GM19035 (cell line): ENCODE measurements around the gene LSM5.

Source experiments
- ATAC-seq: cut with Tn5 transposase; IDR thresholded peaks from one replicate; pipeline ENCODE4 v1.9.1; 2021; ENCODE audit not compliant: unreplicated experiment

Gene LSM5

DNA sequence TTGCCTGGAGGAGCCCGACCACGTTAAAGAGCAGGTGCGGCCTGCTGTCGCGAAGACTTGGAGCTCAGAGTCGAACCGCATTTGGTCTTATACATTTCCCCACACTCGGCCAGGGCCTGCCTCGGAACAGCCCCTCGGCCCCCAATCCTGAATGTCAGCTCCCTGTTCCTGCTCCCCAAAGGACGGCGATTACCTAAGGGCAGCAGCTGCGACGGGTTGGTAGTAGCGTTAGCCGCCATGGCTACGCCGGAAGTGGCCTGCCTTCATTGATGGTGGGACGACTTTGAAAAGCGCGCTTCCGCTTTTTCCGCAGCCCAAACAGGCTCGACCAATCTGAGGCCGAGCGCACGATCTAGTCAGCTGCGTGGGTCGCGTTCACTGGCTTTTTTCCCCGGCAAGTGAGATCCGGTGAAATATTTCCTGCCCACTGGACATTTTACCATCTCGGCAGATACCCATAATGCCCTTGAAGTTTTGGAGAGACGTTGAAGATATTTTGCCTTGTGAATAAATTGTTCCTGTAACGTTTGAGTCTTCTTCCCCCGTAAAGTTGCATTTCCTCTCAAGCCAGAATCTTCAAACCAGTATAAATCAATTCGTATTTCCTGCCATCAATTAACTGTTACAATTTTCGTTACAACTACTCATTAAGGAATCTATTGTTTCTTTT is at the start of gene LSM5:
LSM5 (minus strand) TSS at position 254 of the 670 bp plus-strand sequence; CDS start at position 239, 15 bp downstream.
- ATAC-seq, result peak; percentile 89

DNA sequence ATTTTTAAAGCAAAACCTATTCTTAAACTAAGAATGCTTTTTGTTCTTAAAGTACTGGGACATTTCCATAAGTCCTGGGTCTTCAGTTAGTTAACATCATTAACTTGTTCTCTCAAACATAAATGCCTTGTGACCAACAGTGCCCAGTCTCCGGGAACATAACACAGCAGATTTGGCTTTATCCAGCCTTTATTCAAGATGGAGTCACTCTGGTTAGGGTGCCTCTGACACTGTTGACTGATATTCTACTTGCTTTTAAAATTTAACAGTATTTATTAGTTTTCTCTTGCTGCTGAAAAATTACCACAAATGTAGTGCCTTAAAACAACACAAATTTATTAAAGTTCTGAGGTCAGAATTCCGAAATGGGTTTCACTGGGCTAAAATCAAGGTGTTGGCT is 49.2 kb upstream of the LSM5 start:
- no peak for ATAC-seq

DNA sequence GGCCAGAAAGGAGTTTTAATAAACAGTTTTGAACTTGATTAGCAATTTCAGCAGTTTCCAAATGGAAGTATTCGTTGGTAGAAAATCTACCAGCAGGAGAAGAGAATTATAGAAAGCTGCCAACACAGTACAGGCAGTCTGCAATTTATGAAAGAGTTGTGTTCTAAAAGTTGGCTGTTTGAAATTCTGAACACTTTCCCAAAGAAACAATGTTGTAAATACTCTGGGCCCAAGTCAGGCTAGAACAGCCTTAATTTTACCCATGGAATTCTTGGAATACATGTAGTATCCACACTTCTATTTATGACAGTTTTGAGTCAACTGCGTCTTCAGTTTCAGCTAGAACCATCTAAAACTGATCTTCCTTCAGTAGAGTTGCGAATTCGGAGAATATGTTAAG is 47.6 kb upstream of the LSM5 start:
- ATAC-seq, result no peak

DNA sequence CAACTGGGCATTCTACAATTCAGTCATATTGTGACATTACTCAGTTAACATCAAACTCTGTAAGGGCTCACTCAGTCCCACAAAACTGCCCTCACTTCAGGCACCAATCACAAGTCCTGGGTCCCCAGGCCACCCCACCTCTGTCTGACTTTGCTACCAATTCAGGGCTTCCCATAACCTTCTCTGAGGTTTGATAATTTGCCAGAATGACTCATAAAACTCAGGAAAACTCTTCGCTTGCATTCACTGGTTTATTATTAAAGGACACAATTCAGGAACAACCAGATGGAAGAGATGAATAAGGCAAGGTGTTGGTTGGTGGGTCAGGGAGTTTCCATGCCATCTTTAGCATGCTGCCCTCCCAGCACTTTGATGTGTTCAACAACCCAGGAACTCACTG is 46.4 kb upstream of the LSM5 start:
- ATAC-seq, result no peak

DNA sequence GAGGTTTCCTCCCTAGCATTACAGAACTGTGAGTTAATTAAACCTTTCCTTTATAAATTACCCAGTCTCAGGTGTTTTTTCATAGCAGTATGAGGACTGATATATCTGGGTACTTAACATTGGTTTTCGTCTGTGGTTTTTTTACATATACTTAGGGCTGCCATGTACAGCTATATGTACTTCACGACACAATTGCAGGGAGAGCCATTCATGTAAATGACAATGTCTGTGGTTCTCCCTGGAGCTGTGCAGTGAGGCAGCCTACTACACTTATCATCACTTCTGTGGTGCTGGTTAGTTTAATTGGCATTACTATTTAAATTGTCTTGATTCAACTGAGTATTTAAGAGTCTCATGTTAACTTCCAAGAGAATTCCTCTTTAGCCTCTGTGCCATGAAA is 45.8 kb upstream of the LSM5 start:
- ATAC-seq, result no peak

DNA sequence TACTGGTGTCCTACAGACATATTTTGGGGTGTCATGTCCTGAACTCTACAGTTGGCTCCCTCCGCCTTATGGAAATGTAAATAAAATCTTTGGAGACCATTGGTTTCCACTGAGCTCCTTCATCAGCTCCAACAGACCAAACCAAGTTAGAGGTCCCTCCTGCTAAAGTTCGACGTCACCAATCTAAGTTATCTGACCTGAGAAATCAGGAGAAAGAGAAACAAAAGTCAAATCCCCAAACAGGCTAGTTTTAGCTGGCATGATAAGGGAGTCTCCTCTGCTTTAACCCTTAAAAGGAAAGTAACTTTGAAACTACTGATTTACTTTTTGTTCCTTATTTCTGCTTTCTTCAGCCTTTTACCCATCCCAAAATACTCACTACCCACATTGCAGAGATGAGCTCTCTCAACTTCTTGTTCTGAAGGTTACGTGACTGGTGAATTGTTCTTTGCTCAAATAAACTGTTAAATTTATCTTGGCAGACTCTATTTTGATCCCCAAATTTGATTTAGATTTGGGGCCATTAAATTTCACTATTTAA is 45.1 kb upstream of the LSM5 start:
- no peak for ATAC-seq

DNA sequence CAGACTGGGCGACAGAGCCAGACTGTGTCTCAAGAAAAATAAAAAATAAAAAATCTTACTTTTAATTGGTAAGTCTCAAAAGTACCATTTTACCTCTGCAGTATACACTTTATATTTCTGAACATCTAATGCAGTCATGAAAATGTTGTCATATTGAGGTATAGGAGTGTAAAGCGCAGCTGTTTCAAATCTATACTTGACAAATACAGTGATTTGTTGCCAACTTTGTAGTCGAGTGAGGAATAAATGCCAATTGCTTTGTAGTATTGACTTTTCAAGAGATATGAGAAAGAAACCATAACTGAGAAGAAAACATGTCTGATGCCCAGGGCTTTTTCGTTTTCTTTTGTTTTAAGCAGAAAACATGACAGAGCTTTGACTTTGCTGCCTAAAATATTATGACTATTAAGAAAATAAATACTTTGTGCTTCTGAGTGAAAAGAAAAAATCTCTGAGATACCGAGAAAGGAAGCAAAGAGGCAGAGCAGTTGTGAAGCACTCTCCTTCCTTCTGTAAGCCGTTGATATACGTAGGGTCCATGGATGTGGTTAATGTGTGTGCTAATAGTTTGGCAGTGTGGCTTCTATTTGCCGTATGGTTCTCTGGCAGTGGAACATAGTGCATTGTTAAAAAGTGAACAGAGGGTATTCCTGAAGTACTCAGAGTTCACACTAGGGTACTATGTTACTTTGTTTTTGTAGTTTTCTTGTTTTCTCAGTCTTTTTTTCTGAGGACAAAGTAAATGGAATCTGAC is 43.3 kb upstream of the LSM5 start:
- no peak for ATAC-seq

DNA sequence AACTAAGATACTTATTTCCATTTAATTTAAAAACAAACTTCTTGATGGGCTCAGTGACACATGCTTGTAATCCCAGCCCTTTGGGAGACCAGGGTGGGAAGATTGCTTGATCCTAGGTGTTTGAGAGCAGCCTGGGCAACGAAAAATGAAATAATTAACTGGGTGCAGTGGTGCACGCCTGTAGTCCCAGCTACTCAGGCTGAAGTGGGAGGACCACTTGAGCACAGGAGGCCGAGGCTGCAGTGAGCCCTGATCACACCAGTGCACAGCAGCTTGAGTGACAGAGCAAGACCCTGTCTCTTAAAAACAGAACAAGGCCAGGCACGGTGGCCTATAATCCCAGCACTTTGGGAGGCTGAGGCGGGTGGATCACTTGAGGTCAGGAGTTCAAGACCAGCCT is 42.5 kb upstream of the LSM5 start:
- no peak for ATAC-seq

DNA sequence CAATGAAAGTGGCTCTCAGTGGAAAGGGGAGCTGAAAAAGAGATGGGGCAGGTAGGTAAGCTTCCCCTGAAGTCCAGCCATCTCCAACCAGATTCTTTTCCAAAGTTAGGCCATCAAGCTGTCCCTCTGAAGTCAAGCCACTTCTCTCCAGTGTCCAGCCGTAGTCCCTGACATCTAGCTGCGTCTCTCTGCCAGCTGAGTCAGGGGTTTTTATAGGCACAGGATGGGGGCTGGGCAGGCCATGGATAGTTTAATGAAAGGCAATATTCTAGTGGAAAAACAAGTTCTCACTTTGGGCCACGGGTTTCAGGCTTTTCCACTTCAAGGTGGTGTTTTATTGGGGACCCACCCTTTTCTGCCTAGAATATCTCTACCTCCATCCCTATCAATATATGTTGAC is 41.9 kb upstream of the LSM5 start:
- ATAC-seq, result no peak

DNA sequence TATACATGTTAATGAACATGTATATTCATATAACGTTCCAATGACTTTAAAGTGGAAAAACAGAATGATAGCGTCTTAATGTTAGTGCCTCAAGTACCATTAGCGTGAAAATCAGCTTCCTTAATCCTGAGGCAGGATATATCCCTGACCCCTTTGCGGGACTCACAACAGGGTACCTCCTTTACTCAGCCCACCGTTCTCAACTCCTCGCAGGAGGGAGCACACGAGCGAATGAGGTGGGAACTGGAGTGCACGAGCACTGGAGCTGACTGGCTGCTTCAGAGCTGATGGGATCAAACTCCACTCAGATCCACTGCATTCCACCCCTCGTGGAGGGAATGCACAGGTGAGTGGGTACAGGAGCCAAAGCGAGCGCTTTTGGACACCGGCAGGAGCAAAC is 41.2 kb upstream of the LSM5 start:
- ATAC-seq, result no peak

DNA sequence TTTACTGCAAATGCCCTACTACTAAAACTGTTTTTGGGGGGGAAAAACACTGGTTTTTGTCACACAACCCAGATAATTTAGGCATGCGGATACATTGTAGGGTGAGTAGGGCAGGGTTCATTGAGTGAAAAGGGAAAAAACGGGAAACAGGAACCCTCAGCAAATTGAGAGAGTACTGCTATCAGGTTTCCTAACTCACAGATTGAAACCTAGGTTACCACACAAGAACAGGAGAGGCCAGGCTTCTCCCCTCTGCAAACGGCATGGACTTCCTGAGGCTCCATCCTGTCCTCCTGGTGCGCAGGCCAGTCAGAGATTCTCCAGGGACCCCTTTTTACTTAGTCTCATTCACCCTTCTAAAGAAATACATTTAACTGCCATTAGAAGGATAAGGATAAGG is 35.7 kb upstream of the LSM5 start:
- no peak for ATAC-seq

DNA sequence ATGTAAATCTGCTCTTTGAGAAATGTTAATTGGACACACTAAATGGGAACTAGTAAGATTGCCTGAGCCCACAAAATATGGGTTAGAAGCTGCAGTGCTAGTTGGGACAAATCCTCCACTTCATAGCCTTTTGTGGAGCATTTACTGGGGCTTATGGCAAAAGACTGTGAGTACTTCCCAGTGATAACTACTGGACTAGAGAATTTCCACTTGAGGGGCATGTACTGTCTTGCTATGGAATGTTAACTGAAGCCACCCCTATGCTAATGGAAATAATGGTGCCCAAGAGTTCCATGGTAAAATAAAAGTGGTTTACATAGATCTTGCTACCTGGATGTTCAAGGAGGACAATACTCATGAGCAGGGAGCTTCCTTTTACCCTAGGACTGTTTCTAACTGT is 34.5 kb upstream of the LSM5 start:
- ATAC-seq, result no peak

DNA sequence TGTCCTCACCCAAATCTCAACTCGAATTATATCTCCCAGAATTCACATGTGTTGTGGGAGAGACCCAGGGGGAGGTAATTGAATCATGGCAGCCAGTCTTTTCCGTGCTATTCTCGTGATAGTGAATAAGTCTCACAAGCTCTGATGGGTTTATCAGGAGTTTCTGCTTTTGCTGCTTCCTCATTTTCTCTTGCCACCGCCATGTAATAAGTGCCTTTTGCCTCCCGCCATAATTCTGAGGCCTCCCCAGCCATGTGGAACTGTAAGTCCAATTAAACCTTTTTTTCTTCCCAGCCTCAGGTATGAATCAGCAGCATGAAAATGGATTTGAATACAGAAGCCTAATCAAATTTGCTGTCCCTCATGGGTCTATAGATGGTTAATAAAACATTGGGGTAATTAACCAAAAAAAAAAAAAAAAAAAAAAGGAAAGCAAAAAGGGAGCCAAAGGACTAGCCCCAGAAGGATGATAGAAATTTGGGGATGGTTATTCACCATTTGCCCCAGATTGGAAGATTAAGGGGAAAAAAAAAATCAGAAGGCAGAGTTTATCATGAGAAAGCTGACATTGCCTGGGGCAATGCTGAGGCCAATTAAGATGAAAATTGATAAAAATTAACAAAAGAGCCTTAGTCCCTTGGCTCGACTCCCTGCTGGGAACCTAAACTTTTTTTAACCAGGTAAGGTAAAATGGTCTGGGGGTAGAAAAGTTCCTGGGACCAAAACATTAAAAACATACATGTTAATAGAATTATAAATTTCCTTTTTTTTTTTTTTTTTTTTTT is 32.8 kb upstream of the LSM5 start:
- ATAC-seq, result no peak

DNA sequence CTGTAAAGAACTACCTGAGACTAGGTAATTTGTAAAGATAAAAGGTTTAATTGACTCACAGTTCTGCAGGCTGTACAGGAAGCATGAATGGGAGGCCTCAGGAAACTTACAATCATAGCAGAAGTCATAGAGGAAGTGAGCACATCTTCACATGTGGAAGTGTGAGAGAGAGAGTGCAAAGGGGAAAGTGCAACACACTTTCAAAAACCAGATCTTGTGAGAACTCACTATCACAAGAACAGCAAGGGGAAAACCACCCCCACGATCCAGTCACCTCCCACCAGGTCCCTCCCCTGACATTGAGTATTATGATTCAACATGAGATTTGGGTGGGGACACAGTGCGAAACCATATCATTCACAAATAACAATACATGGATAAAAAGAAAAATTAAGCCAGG is 29.6 kb upstream of the LSM5 start:
- no peak for ATAC-seq

DNA sequence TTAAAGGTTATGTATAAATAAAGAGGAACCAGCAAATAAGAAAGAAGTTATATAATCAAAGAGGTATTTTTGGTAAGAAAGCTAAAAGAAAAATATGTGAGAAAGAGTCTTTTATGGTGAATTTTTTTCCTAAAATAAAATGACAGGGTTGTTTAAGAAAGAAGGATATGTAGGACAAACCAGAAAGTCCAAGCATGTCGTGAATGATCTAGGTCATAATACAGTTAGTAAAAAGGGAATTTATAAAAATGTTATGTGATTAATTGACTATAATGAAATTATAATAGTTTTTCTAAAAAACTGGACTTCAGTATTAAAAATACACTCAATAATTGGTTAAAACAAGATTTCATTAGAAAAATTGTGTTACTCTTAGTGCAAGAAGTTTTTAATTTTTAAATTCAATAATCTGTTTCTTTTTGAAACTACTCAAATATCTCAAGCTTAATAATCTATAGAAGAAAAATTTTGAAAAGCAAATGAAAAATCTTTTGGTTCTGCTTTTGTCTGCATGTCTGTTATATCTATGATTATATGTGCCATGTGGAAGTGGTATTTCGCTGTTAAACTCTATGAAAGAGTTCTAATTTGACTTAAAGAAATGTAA is 28.5 kb upstream of the LSM5 start:
- ATAC-seq, result no peak

DNA sequence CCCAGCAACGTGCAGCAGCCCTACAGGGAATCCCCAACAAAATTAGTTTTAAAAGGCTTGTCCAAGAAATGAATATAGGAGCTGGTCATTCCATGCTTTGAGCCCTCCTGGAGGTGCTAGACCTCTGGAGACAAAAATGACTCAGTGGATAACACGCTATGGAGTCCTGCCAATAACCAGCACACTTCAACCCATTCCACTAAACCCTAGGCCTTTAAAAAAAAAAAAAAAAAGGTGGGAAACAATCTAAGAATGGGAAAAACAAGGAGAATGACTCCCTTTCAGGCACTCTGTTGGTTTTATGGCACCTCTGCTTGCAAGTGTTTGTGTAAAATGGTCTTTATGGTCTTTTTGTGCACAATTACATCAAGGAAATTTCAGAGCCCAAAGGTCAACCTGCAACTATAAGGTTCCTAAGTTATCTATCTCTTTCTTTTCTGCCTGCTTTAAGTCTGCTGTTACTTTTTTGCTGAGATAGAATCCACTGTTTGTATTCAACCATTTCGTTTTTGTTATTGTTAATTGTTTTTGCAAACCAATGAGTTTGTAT is 26.4 kb upstream of the LSM5 start:
- no peak for ATAC-seq

DNA sequence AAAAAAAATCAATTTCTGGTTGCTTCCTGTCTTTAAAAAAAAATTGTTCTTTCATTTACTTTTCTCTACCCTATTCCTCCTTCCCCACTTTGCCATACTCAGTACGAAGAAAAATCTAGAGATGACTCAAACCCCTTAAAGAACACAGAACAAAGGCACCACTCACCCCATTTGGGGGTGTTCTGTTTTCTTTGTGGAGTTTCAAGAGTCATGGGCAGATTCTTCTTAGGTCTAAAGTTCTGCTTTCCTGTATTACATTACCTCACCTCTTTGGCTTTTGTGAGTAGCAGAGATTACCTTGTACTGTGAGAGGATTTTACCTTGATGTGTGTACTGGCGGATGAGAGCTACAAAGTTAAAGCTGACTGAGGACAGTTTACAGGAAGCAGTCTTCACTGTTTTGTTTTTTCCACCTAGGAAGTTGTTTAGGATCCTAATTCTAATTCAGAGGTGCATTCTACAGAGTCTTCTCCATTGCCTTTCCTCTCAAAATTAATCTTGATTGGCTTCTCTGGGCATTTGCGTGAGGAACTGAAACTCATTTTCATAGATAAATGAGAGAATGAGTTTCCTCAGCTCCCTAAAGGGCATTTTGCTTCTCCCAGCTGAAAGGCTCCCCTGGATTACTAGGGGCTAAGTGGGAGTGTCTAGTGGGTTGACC is 25.8 kb upstream of the LSM5 start:
- ATAC-seq, result peak; percentile 72

DNA sequence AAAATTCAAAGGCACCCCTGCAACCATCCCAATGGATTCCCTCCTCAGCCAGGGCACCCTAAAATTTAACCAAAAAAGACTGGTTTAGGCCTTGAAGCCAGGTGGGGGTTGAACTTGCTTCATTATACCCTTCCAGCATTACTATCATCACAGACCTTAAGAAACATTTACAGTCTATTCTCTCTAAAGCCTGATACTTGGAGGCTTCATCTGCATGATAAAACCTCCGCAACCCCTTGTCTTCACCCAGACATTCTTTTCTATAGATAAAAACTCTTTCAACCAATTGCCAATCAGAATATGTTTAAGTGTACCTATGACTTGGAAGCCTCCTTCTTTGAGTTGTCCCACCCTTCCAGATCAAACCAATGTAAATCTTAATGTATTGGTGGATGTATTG is 23.0 kb upstream of the LSM5 start:
- ATAC-seq, result no peak

DNA sequence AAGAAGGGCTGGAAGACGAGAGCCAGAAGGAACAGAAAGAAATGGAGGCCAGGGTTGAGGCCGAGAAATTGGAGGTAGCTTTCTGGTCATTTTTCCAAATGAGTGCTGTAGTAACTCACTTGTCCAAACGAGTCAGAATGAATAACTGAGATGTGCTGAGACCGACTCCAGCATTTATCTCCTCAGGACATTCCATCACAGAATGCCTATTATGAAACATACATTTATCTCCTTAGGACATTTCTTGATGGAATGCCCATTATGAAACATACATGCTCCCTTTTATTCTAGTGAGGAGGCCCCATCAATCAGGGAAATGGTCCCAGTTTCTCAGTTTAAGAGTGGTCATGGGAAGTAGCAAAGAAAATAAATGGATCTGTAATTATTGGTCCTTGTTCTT is 21.6 kb upstream of the LSM5 start:
- no peak for ATAC-seq

DNA sequence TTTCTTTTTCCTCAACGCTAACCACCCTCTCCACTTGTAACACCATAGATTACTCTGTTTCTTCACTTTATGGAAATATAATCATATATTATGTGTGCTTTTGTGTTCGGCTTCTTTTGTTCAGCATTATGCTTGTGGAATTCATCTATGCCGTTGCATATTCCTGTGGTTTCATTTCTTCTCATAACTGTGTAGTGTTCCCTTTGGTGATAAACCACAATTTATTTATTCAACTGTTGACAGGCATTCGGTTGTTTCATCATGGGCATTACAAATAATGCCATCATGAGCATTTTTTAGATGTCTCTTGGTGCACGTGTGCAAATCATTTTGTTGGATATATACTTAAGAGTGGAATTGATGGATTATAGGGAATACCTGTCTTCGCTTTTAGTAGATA is 17.2 kb upstream of the LSM5 start:
- no peak for ATAC-seq
